Hematopoietic multipotent progenitor cell treated with erythropoietin and hydrocortisone succinate and interleukin-3 and kit ligand, for 15 days (in vitro differentiated cells): ENCODE measurements around the gene PANK4.
"Not testable (repeated sequence)": the region's sequence is repeated elsewhere in the genome, so short reads cannot be mapped to it uniquely, and the experiment has no call there.

ENCODE experiments used
- DNase-seq: peaks from one replicate; pipeline ENCODE4 v3.0.0-alpha.2; 2015; ENCODE audit warnings: low spot score

The PANK4 gene

DNA sequence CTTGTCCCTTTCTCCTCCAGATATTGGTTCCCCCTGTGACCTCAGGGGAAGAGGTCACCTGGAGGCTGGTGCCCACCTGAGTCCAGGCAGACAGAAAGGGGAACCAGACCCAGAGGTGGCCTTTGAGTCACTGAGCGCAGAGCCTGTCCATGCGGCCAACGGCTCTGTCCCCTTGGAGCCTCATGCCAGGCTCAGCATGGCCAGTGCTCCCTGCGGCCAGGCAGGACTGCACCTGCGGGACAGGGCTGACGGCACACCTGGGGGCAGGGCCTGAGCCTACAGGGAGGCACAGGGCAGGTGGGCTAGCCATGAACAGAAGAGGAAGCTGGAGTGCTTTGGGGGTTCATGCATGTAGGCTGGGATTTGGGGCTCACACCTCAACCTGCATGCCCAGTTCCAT is 32.5 kb upstream of the PANK4 start:
- DNase-seq: no peak

DNA sequence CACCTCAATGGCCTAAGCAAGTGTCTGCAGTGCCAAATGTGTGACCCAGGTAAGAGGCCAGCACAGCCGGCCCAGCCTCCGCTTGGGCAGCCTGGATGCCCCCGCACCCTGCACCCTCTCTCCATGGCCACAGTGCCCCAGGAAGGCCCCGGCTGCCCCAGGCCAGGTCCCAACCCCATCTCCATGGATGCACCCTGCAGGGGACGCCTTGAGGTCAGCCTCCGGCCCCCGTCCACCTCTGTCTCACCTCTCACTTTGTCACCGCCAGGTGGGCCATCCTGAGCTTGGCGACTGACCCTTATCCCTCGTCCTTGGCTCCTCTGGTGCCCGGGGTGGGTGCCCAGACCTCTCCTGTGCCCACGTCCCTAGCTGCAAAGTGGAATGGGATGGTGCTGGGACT is 32.0 kb upstream of the PANK4 start:
- DNase-seq: no peak

GRCh38 chr1:2557482-2558400 is 31.3 kb upstream of the PANK4 start:
- no peak for DNase-seq

DNA sequence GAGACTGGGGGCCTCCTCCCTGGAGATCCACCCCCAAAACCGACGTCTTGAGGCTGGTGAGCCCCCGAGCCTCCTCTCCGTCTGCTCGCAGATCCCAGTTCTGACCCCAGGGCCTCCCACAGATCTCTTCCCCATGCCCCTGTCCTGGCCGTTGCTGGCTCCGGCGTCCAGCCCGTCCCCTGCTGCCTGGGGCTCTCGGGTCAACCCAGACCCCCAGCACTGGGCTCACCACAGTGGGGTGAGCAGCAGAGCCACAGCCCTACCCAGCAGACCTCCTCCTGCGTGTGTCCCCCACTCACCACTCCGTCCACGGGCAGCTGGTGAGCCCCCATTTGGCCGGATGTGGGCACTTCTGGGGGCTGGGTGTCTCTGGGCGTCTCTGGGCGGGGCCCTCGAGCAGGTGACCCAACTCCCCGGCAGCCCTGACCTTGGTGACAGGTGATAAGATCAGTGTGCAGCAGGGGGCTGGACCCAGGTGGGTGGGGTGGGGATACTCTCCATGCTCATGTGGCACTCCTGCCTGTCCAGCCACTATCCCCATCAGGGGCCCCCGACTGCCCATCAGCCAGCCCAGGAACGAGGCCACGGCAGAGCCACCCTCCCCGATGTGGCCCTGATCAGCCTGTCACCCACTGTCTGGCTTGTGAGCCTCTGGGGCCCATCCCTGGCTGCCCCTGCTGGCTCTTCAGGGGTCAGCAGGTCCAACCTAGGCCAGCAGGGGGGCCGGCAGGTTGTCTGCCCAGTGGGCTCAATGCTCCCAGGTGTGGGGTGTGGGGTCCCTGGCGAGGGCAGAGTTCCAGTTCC is 30.5 kb upstream of the PANK4 start:
- DNase-seq: no peak

DNA sequence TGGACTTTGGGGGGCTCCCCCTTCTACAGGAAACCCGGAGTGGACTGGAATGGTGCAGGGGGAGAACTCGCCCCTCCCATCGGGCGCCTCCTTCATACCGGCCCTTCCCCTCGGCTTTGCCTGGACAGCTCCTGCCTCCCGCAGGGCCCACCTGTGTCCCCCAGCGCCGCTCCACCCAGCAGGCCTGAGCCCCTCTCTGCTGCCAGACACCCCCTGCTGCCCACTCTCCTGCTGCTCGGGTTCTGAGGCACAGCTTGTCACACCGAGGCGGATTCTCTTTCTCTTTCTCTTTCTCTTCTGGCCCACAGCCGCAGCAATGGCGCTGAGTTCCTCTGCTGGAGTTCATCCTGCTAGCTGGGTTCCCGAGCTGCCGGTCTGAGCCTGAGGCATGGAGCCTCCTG is 29.9 kb upstream of the PANK4 start, which contains the start of gene TNFRSF14:
TNFRSF14 (plus strand) TSS at position 95 of the 401 bp plus-strand sequence; CDS start at position 389, 294 bp downstream.
- peak; percentile 73 for DNase-seq

- peak; percentile 39 for DNase-seq
These were observed 29.4 kb upstream of the PANK4 start for GRCh38 chr1:2555634-2556276.

DNA sequence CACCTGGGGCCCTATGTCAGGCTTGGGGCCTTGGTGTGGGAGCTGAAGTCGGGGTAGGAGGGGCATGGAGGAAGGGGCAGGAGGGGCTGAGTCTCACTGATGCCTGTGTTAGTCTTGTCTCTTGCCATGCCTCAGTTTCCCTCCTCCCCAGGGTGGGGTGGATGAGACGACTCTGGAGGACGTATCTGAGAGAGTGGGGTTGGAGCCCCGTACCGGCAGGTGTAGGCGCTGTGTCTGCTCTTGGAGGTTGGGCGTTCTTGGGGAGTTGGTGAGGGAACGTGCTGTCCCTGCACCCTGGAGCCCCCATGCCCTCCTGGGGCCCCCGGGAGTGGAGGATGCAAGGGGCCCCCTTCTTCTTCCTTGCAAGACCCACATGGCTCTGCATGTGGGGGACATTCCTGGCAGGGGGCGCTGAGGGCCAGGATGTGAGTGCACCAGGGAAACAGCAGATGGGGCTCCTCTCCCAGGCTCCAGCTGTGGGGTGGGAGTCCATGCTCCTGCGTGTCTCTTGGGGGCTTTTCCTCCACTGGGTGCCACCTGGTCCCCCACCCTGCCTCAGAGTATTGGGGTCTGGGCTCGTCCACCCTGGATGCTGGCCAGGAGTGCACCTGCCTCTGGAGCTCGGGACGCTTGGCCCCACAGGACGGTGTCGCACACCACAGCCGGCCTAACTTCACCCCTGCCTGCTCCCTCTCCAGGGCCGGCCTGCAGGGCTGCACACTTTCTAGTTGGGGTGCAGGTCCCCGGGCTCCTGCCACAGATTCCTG is 28.4 kb upstream of the PANK4 start:
- DNase-seq: no peak

DNA sequence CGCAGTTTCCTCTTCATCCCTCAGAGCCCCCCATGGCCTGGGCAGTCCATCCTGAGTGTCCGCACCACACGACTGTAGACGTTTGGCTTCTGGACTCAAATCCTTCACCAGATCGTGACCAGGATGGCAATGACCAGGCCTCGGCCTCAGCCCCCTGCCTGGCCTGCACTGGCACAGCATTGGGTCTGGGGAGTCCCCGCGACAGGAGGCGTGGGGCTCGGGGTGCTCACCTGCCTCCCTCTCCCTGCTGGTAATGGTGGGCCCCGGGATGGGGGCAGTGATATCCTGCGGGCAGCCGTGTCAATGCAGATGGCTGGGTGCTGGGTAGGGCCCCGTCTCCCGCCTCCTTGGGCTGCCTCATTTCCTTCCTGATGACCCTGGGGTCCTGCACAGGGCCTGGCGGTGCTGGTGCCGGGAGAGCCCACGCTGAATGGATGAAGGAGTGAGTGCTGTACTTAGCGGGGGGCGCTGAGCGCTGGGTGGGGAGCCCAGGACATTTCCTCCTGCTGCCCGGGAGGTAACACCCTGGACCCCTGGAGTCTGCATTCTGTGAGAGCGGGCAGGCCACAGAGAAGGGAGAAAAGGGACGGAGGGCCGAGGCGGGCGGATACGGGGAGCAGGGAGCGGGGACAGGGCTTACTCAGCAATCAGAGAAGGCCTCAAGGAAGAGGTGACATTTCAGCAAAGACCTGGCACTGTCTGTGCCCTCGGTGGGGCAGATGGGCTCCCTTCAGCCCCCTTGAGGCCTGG is 27.6 kb upstream of the PANK4 start:
- no peak for DNase-seq

DNA sequence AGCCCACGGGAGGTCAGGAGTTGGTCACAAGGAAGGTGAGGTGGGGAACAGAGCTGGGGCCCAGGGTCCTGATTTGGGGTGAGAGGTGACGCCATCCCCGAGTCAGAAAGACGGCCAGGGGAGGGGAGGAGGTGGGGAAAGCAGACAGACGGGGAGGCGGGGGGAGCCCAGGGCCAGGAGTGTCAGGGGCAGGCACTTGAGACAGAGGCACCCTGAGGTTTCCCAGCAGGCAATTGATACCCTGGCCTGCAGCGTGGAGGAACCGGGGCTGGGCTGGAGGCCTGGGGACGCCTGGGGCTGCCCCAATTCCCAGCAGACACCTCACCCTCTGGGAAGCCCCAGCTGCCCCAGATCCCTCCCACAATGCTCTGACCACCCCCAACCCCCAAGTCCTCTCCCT is 26.7 kb upstream of the PANK4 start:
- DNase-seq: not testable (repeated sequence)

- DNase-seq: no peak
These were observed 25.8 kb upstream of the PANK4 start for GRCh38 chr1:2552189-2552588.

GRCh38 chr1:2551544-2551943 is 25.1 kb upstream of the PANK4 start:
- DNase-seq: not testable (repeated sequence)

- DNase-seq: not testable (repeated sequence)
These were observed 24.0 kb upstream of the PANK4 start for GRCh38 chr1:2550309-2550861.

DNA sequence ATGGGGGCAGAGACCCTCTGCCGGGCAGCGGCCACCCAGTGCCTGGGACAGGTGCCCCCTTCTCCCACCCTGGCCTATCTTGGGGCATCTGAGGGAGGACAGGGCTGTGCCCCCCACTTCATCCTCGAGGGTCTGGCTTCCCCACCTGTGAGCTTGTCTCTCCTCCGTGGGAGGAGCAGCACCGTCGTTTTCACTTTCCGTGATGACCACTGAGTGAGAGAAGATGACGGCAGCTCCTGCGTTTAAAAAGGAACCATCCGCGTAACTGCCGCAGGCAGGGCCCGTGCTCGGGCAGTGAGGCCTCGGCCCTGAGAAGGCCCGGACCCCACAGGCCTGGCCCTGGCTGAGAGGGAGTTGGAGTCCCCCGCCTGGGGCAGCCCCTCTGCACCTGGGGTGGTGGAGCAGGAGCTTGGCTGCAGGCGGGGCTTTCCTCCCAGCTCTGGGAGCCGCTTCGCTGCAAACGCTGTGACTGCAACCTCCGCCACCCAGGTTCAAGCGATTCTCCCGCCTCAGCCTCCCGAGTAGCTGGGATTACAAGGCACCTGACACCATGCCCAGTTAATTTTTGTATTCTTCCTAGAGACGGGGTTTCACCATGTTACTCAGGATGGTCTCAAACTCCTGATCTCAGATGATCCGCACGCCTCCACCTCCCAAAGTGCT is 23.1 kb upstream of the PANK4 start:
- not testable (repeated sequence) for DNase-seq

DNA sequence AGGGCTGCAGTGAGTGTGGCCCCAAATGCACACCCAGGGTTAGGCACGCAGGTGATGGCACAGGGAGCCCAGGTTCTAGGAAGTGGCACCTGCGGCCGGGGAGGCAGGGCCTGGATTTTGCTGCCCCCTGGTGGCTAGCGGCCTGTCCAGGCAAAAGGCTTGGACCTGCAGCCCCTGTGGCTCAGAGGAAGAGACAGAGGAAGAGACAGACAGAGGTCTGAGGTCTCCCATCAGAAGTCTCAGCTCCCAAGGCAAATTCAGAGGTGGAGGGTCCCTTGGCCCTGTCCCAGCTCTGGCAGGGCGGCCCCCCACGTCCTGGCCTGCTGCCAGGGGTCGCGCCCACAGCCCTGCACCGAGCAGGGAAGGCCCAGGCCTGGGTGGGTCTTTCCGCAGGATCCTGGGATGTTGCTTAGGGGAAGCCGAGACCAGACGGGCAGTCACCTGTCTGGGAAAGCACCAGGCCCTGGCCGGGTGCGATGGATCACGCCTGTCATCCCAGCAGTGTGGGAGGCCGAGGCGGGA is 21.7 kb upstream of the PANK4 start:
- DNase-seq: peak; percentile 84

- no peak for DNase-seq
These were observed 21.0 kb upstream of the PANK4 start for GRCh38 chr1:2547210-2548067.

DNA sequence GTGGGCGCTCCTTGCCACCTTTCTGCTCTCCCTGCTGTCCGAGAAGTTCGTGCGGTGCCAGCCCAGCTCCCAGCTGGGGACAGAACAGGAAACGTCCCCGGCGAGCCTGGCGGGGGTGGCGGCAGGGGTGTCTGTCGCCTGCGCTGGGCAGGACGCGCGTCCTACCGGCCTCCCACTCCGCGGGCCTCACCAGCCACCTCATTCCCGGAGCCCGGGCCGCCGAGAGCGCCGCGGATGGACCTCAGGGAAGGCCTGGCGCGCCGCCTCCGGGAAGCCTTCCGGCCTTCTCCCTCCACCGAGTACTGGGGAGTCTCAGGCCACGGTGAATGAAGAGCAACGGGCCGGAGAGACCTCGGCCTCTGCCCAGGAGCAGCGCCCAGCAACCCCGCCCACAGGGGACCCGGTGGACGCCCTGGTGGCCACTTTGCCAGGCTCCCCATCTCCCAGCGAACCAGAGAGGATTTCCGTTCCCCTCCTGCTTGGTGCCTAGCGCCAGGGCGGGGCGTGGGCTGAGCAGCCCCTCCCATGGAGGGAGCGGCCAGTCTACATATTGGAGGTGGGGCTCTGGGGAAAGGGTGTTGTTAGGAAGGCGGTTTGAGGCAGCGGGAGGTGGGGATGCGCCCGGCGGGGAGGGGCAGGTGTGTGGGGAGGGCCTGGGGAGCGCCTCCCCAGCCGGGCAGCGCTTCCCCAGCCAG is 20.3 kb upstream of the PANK4 start:
- peak; percentile 79 for DNase-seq

- DNase-seq: peak; percentile 80
These were observed 19.5 kb upstream of the PANK4 start for GRCh38 chr1:2545754-2546514.
